NCI-H1417 (cell line): ENCODE results near the gene LGALS9B.
"Not testable (repeated sequence)": the region's sequence is repeated elsewhere in the genome, so short reads cannot be mapped to it uniquely, and the experiment has no call there.

ENCODE experiments used
- DNase-seq, 3 experiments: peaks; one replicate each; lab custom pipeline; 2025; lab: John Stamatoyannopoulos, UW

LGALS9B gene

GRCh38 chr17:20415479-20415878 is 51.9 kb downstream of the LGALS9B start:
- DNase-seq, result not testable (repeated sequence)

GRCh38 chr17:20401306-20402022 is 65.9 kb downstream of the LGALS9B start:
- not testable (repeated sequence) for DNase-seq

GRCh38 chr17:20400559-20401305 is 66.6 kb downstream of the LGALS9B start:
- not testable (repeated sequence) for DNase-seq
